ENCODE data around the gene POC5.

GRCh38 chr5:75677607-75678006 is 39.6 kb downstream of the POC5 start:
- no peak for TF ChIP-seq CTCF (conservative IDR thresholded peaks at IDR 0.05; ENCODE audit: low read depth, low read length)
- TF ChIP-seq EZH2 (IDR thresholded peaks at IDR 0.05; ENCODE audit: low read length, unreplicated experiment): no peak

Measured in PC-3 (cell line).